HG02798 (cell line): ENCODE measurements around the gene CYP20A1.
"Not testable (repeated sequence)": the region's sequence is repeated elsewhere in the genome, so short reads cannot be mapped to it uniquely, and the experiment has no call there.

Experiments used
- ATAC-seq: cut with Tn5 transposase; IDR thresholded peaks from one replicate; pipeline ENCODE4 v1.9.1; 2021; ENCODE audit warnings: mild to moderate bottlenecking; ENCODE audit not compliant: unreplicated experiment, poor library complexity

CYP20A1 gene

GRCh38 chr2:203238704-203239526 is at the start of gene CYP20A1:
Gene CYP20A1 (plus strand): TSS chr2:203239018. CDS start chr2:203239063, 45 bp downstream.
- ATAC-seq, result peak; percentile 90

- not testable (repeated sequence) for ATAC-seq
These were observed 48.3 kb upstream of the CYP20A1 start for GRCh38 chr2:203190547-203190946.

GRCh38 chr2:203191026-203191425 is 47.8 kb upstream of the CYP20A1 start:
- ATAC-seq, result not testable (repeated sequence)

- no peak for ATAC-seq
These were observed 46.9 kb upstream of the CYP20A1 start for GRCh38 chr2:203191961-203192360.

GRCh38 chr2:203195331-203196036 is 43.3 kb upstream of the CYP20A1 start:
- no peak for ATAC-seq

GRCh38 chr2:203200866-203201265 is 38.0 kb upstream of the CYP20A1 start:
- ATAC-seq, result no peak

GRCh38 chr2:203201426-203201825 is 37.4 kb upstream of the CYP20A1 start:
- no peak for ATAC-seq

- ATAC-seq, result no peak
These were observed 29.3 kb upstream of the CYP20A1 start for GRCh38 chr2:203209538-203209937.

GRCh38 chr2:203225423-203226039 is 13.3 kb upstream of the CYP20A1 start:
- peak; percentile 62 for ATAC-seq

- not testable (repeated sequence) for ATAC-seq
These were observed 9.1 kb upstream of the CYP20A1 start for GRCh38 chr2:203229674-203230073.

GRCh38 chr2:203237346-203238238 is 1.2 kb upstream of the CYP20A1 start:
- ATAC-seq, result no peak

GRCh38 chr2:203238292-203238703 is 520 bp upstream of the CYP20A1 start:
- no peak for ATAC-seq

GRCh38 chr2:203240491-203240890 is 1.7 kb downstream of the CYP20A1 start:
- ATAC-seq, result no peak

GRCh38 chr2:203242518-203242917 is 3.7 kb downstream of the CYP20A1 start:
- no peak for ATAC-seq

GRCh38 chr2:203246646-203247045 is 7.8 kb downstream of the CYP20A1 start:
- no peak for ATAC-seq

- ATAC-seq, result no peak
These were observed 14.0 kb downstream of the CYP20A1 start for GRCh38 chr2:203252818-203253217.

GRCh38 chr2:203253422-203254095 is 14.7 kb downstream of the CYP20A1 start:
- ATAC-seq, result not testable (repeated sequence)

GRCh38 chr2:203261326-203262159 is 22.7 kb downstream of the CYP20A1 start:
- ATAC-seq, result no peak

GRCh38 chr2:203279288-203279687 is 40.5 kb downstream of the CYP20A1 start:
- ATAC-seq, result no peak
